ENCODE data around the gene MYO1B. TPM values are rescaled to one million over a fixed set of nuclear protein-coding genes. Genes with fewer than 3 reads are reported as not detected.

Gene MYO1B
- total and polyA plus RNA-seq, 2 donors (not counting 1 experiment from before 2014, with no cell fraction given), result 151 to 194 TPM

DNA sequence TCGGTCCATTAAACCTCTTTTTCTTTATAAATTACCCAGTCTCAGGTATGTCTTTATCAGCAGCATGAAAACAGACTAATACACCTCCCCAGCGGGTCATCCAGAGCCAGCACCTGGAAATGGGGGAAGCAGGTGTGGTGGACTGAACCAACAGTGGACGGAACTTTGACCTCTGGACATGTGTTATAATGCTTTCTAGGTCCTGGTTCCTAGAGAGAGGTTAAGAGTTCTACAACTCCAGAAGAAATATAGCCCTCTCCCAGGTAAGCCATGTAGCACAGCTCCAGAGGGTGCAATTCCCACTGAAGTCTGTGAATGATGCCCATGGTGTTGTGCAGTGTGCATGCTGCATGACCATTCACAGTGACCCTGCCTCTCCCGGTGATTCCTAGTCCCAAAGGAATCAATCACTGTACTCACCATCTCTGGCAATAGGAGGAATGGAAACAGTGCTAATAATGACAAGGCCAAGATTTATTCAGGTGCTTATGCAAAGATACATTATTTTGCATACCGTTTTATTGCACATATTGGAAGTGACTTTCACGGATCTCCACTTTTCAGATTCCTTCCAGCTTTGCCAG is 45.2 kb upstream of the MYO1B start:
- Histone ChIP-seq H3K36me3 (ENCODE audit: control insufficient read depth, insufficient read depth, low read length) (no peaks in the 10 kb centered on the region), H3K4me1 (ENCODE audit: control insufficient read depth, extremely low read depth, insufficient read depth, low read length) (peaks cover 6% of the 10 kb centered on the region), H3K27me3 (ENCODE audit: control insufficient read depth, insufficient read depth, low read length) (no peaks in the 10 kb centered on the region), H4K20me1 (ENCODE audit: control insufficient read depth, extremely low read depth, insufficient read depth, low read length) (no peaks in the 10 kb centered on the region), H3K4me3 (replicated peaks in 1 of 4; ENCODE audit: control extremely low read depth in 1 of 4, insufficient read depth in 1 of 4, low read depth in 3 of 4, low read length in 4 of 4) (no peak overlapping the region), H3K79me2 (ENCODE audit: control insufficient read depth, insufficient read depth, low read length) (no peaks in the 10 kb centered on the region), H3K9ac (ENCODE audit: insufficient read depth, low read length) (no peak overlapping the region), H2AFZ (ENCODE audit: low read length) (no peak overlapping the region), H3K4me2 (ENCODE audit: extremely low read depth, insufficient read depth, low read length) (no peak overlapping the region), H3K9me3 (ENCODE audit: control insufficient read depth, insufficient read depth, low read depth, low read length) (no peaks in the 10 kb centered on the region), H3K27ac (ENCODE audit: insufficient read depth, low read length) (no peak overlapping the region)
- TF ChIP-seq EZH2 (IDR thresholded peaks at IDR 0.05; ENCODE audit: low read length, missing control alignments), result no peak
- TF ChIP-seq, protein P1, sequence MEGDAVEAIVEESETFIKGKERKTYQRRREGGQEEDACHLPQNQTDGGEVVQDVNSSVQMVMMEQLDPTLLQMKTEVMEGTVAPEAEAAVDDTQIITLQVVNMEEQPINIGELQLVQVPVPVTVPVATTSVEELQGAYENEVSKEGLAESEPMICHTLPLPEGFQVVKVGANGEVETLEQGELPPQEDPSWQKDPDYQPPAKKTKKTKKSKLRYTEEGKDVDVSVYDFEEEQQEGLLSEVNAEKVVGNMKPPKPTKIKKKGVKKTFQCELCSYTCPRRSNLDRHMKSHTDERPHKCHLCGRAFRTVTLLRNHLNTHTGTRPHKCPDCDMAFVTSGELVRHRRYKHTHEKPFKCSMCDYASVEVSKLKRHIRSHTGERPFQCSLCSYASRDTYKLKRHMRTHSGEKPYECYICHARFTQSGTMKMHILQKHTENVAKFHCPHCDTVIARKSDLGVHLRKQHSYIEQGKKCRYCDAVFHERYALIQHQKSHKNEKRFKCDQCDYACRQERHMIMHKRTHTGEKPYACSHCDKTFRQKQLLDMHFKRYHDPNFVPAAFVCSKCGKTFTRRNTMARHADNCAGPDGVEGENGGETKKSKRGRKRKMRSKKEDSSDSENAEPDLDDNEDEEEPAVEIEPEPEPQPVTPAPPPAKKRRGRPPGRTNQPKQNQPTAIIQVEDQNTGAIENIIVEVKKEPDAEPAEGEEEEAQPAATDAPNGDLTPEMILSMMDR (conservative IDR thresholded peaks at IDR 0.05 in 1 of 2, IDR thresholded peaks at IDR 0.05 in 1 of 2; ENCODE audit: low read depth in 1 of 2, low read length in 2 of 2), result no peak
- no peak for DNase-seq (ENCODE audit: low read depth in 2 of 2)

DNA sequence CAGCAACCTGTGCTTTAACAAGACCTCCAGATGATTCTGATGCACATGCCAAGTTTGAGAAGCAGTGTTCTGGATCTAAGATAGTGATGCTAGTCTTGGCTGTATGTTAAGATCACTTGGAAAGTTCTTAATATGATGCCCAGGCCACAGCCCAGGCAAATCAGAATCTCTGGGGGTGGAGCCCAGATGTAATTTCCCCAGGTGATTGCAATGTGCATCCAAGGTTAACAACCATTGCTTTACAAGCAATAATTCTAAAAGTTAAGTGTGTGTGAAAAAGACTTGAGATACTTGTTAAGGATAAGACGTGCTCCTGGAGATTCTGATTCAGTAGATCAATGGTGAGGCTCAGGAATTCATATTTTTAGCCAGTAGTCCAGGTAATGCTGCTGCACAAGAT is 44.3 kb upstream of the MYO1B start:
- Histone ChIP-seq H4K20me1 (ENCODE audit: control insufficient read depth, extremely low read depth, insufficient read depth, low read length) (no peaks in the 10 kb centered on the region), H3K79me2 (ENCODE audit: control insufficient read depth, insufficient read depth, low read length) (no peaks in the 10 kb centered on the region), H3K4me3 (replicated peaks in 1 of 4; ENCODE audit: control extremely low read depth in 1 of 4, insufficient read depth in 1 of 4, low read depth in 3 of 4, low read length in 4 of 4) (no peak overlapping the region), H3K9ac (ENCODE audit: insufficient read depth, low read length) (no peak overlapping the region), H3K27me3 (ENCODE audit: control insufficient read depth, insufficient read depth, low read length) (no peaks in the 10 kb centered on the region), H2AFZ (ENCODE audit: low read length) (no peak overlapping the region), H3K27ac (ENCODE audit: insufficient read depth, low read length) (no peak overlapping the region), H3K9me3 (ENCODE audit: control insufficient read depth, insufficient read depth, low read depth, low read length) (no peaks in the 10 kb centered on the region), H3K4me2 (ENCODE audit: extremely low read depth, insufficient read depth, low read length) (no peak overlapping the region), H3K36me3 (ENCODE audit: control insufficient read depth, insufficient read depth, low read length) (no peaks in the 10 kb centered on the region), H3K4me1 (ENCODE audit: control insufficient read depth, extremely low read depth, insufficient read depth, low read length) (peaks cover 6% of the 10 kb centered on the region)
- TF ChIP-seq, protein P1 (conservative IDR thresholded peaks at IDR 0.05 in 1 of 2, IDR thresholded peaks at IDR 0.05 in 1 of 2; ENCODE audit: low read depth in 1 of 2, low read length in 2 of 2), result no peak
- TF ChIP-seq EZH2 (IDR thresholded peaks at IDR 0.05; ENCODE audit: low read length, missing control alignments), result no peak
- DNase-seq (ENCODE audit: low read depth in 2 of 2), result no peak

DNA sequence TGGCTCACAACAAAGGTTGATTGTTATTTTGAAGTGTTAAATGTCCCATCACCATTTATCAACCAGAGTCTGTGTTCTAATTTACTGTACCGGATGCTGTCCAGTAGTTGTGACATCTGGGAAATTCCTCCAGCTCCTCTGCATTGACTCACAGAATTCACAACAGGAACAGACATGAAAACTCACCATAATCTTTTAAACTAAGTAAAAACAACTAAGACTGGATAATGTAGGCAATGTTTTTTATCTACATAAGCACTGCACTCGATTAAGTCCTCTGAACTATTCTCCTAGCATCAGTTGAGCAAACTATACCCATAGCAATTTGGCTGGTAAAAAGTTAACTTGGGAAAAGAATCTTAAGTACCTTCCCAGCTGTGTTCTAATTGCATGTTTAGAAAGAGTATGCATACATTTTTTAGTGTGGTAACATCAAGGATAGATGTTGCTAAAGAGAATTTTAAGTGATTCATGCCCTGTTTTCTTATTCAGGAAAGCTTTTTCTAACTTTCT is 42.9 kb upstream of the MYO1B start:
- no peak overlapping the region for H3K4me2 ChIP-seq (ENCODE audit: extremely low read depth, insufficient read depth, low read length)

More for the DNA sequence above, 42.9 kb upstream of the MYO1B start:
- Histone ChIP-seq H2AFZ (ENCODE audit: low read length) (no peak overlapping the region), H3K36me3 (ENCODE audit: control insufficient read depth, insufficient read depth, low read length) (no peaks in the 10 kb centered on the region), H3K27ac (ENCODE audit: insufficient read depth, low read length) (peak overlapping the region; percentile 77), H3K9ac (ENCODE audit: insufficient read depth, low read length) (no peak overlapping the region), H3K4me1 (ENCODE audit: control insufficient read depth, extremely low read depth, insufficient read depth, low read length) (peaks cover 6% of the 10 kb centered on the region), H3K27me3 (ENCODE audit: control insufficient read depth, insufficient read depth, low read length) (no peaks in the 10 kb centered on the region), H3K4me3 (replicated peaks in 1 of 4; ENCODE audit: control extremely low read depth in 1 of 4, insufficient read depth in 1 of 4, low read depth in 3 of 4, low read length in 4 of 4) (no peak overlapping the region), H4K20me1 (ENCODE audit: control insufficient read depth, extremely low read depth, insufficient read depth, low read length) (no peaks in the 10 kb centered on the region), H3K79me2 (ENCODE audit: control insufficient read depth, insufficient read depth, low read length) (no peaks in the 10 kb centered on the region), H3K9me3 (ENCODE audit: control insufficient read depth, insufficient read depth, low read depth, low read length) (no peaks in the 10 kb centered on the region)
- TF ChIP-seq, protein P1 (conservative IDR thresholded peaks at IDR 0.05 in 1 of 2, IDR thresholded peaks at IDR 0.05 in 1 of 2; ENCODE audit: low read depth in 1 of 2, low read length in 2 of 2), result no peak
- no peak for TF ChIP-seq EZH2 (IDR thresholded peaks at IDR 0.05; ENCODE audit: low read length, missing control alignments)
- peak; percentile 59 to 81 for DNase-seq (ENCODE audit: low read depth in 2 of 2)

All from fibroblast of lung (primary cell).